ENCODE measurements around the gene TMEM14B. TPM values are rescaled to one million over a fixed set of nuclear protein-coding genes. Genes with fewer than 3 reads are reported as not detected.
"Not testable (repeated sequence)": the region's sequence is repeated elsewhere in the genome, so short reads cannot be mapped to it uniquely, and the experiment has no call there.

Gene TMEM14B
- total RNA-seq (2012; rRNA removed), result 85.9 and 103 TPM in 2 replicates

DNA sequence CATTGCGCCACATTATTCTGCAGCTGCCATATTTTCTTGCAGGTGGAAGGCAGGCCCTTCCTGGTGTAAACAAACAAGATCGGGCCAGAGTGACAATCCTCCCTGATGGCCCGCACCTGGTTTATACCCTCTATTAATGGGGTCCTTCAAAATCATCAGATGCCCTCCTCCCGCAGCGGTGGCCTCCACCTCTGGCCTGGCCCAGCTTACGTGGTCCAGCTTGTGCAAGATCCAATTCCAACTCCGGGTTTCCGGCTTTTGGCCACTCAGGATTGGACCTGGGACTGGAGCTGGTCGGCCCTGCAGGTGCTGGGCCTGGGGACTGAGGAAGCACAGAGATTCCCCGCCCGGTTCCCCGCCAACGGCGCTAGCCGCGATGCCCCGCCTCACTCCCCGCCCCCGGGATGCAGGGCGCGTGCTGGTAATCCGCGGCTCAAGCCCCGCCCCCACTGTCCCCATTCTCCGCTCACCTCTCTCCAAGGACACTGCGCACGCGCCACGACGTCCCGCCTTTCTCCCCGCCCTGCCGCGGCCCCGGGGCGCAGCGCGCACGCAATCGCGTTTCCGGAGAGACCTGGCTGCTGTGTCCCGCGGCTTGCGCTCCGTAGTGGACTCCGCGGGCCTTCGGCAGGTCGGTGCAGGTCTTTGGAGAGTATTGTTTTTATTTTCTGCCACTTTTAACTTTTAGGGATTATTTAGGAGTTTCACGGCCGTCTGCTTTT is at the start of gene TMEM14B:
Gene TMEM14B, plus strand, starts transcription at position 555 of the 722 bp plus-strand sequence. CDS start 1,441 bp downstream, outside the sequence.
- Histone ChIP-seq H3K27me3 (ENCODE audit: control insufficient read depth, insufficient read depth, low read length) (no peaks in the 10 kb centered on the region), H3K9ac (ENCODE audit: low read depth, low read length) (peak within 1 kb of the TSS; percentile 87), H3K4me3 (ENCODE audit: low read length) (peak within 1 kb of the TSS; percentile 79), H3K9me3 (replicated peaks; ENCODE audit: low read length) (no peaks in the 10 kb centered on the region), H3K36me3 (ENCODE audit: insufficient read depth, low read length) (peaks cover 19% of the 10 kb centered on the region), H3K4me1 (ENCODE audit: control insufficient read depth, insufficient read depth, low read length) (peaks cover 17% of the 10 kb centered on the region), H3K4me2 (ENCODE audit: low read length) (peak within 1 kb of the TSS; percentile 80)

DNA sequence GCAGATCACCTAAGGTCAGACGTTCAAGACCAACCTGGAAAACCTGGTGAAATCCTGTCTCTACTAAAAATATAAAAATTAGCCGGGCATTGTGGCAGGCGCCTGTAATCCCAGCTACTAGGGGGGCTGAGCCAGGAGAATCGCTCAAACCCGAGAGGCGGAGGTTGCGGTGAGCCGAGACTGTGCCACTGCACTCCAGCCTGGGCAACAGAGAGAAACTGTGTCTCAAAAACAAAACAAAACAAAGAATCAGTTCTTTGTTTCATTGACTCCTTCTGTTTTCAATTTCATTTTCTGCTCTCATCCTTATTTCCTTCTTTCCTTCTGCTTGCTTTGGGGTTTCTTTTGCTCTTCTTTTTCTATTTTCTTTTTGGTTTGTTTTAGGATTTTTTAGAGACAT is 33.6 kb upstream of the TMEM14B start:
- H3K4me3 ChIP-seq (ENCODE audit: low read length), result no peak overlapping the region
- H3K9ac ChIP-seq (ENCODE audit: low read depth, low read length), result no peak overlapping the region
- no peaks in the 10 kb centered on the region for H3K27me3 ChIP-seq (ENCODE audit: control insufficient read depth, insufficient read depth, low read length)
- H3K4me2 ChIP-seq (ENCODE audit: low read length), result no peak overlapping the region
- peaks cover 12% of the 10 kb centered on the region for H3K36me3 ChIP-seq (ENCODE audit: insufficient read depth, low read length)
- H3K9me3 ChIP-seq (replicated peaks; ENCODE audit: low read length), result peaks cover under 1% of the 10 kb centered on the region
- H3K4me1 ChIP-seq (ENCODE audit: control insufficient read depth, insufficient read depth, low read length), result no peaks in the 10 kb centered on the region

DNA sequence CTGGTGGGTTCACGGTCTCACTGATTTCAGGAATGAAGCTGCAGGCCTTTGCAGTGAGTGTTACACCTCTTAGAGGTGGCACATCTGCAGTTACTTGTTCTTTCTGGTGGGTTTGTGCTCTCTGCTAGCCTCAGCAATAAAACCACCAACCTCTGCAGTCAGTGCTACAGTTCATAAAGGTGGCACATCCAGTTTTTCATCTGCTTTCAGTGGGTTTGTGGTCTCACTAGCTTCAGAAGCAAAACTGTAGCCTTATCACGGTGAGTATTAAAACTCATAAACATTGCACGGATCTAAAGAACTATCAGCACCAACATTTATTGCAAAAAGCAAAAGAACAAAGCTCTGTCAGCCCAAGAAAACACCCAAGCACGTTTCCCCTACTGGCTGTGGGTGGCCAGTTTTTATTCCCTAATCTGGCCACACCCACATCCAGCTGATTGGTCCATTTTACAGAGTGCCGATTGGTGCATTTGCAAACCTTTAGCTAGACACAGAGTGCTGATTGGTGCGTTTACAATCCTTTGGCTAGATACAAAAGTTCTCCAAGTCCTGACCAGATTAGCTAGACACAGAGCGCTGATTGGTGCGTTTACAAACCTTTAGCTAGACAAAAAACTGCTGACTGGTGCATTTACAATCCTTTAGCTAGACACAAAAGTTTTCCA is 28.2 kb upstream of the TMEM14B start:
- Histone ChIP-seq H3K4me2 (ENCODE audit: low read length) (peak overlapping the region; percentile 91), H3K27me3 (ENCODE audit: control insufficient read depth, insufficient read depth, low read length) (no peaks in the 10 kb centered on the region), H3K36me3 (ENCODE audit: insufficient read depth, low read length) (no peaks in the 10 kb centered on the region), H3K9me3 (replicated peaks; ENCODE audit: low read length) (peaks cover 4% of the 10 kb centered on the region), H3K4me3 (ENCODE audit: low read length) (peak overlapping the region; percentile 77), H3K9ac (ENCODE audit: low read depth, low read length) (peak overlapping the region; percentile 79), H3K4me1 (ENCODE audit: control insufficient read depth, insufficient read depth, low read length) (peaks cover 17% of the 10 kb centered on the region)

GRCh38 chr6:10719964-10720264 is 27.7 kb upstream of the TMEM14B start:
- Histone ChIP-seq H3K4me2 (ENCODE audit: low read length) (peak overlapping the region; percentile 91), H3K4me3 (ENCODE audit: low read length) (peak overlapping the region; percentile 77), H3K27me3 (ENCODE audit: control insufficient read depth, insufficient read depth, low read length) (no peaks in the 10 kb centered on the region), H3K4me1 (ENCODE audit: control insufficient read depth, insufficient read depth, low read length) (peaks cover 18% of the 10 kb centered on the region), H3K36me3 (ENCODE audit: insufficient read depth, low read length) (peaks cover 4% of the 10 kb centered on the region), H3K9ac (ENCODE audit: low read depth, low read length) (peak overlapping the region; percentile 79), H3K9me3 (replicated peaks; ENCODE audit: low read length) (peaks cover 4% of the 10 kb centered on the region)

- Histone ChIP-seq H3K36me3 (ENCODE audit: insufficient read depth, low read length) (peaks cover 8% of the 10 kb centered on the region), H3K9ac (ENCODE audit: low read depth, low read length) (peak overlapping the region; percentile 79), H3K4me2 (ENCODE audit: low read length) (peak overlapping the region; percentile 91), H3K27me3 (ENCODE audit: control insufficient read depth, insufficient read depth, low read length) (no peaks in the 10 kb centered on the region), H3K9me3 (replicated peaks; ENCODE audit: low read length) (peaks cover 4% of the 10 kb centered on the region), H3K4me3 (ENCODE audit: low read length) (peak overlapping the region; percentile 77), H3K4me1 (ENCODE audit: control insufficient read depth, insufficient read depth, low read length) (peaks cover 18% of the 10 kb centered on the region)
Observed at GRCh38 chr6:10720265-10720959, 27.2 kb upstream of the TMEM14B start.

DNA sequence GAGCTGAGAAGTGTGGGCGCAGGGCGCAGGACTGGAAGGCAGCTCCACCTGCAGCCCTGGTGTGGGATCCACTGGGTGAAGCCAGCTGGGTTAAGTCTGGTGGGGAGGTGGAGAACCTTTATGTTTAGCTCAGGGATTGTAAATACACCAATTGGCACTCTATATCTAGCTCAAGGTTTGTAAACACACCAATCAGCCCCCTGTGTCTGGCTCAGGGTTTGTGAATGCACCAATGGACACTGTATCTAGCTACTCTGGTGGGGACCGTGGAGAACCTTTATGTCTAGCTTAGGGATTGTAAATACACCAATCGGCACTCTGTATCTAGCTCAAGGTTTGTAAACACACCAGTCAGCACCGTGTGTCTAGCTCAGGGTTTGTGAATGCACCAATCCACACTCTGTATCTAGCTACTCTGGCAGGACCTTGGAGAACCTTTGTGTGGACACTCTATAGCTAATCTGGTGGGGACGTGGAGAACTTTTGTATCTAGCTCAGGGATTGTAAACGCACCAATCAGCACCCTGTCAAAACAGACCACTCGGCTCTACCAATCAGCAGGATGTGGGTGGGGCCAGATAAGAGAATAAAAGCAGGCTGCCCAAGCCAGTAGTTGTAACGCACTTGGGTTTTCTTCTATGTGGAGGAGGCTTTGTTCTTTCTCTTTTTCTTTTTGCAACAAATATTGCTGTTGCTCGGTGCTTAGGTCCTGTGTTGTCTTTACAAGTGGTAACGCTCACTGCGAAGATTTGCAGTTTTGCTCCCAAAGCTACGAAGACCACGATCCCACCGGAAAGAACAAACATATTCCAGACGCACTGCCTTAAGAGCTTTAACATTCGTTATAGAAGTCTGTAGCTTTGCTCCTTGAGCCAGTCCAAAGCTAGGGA is 26.4 kb upstream of the TMEM14B start:
- peaks cover 13% of the 10 kb centered on the region for H3K36me3 ChIP-seq (ENCODE audit: insufficient read depth, low read length)
- peak overlapping the region; percentile 79 for H3K9ac ChIP-seq (ENCODE audit: low read depth, low read length)
- H3K4me1 ChIP-seq (ENCODE audit: control insufficient read depth, insufficient read depth, low read length), result peaks cover 18% of the 10 kb centered on the region
- H3K9me3 ChIP-seq (replicated peaks; ENCODE audit: low read length); H3K27me3 ChIP-seq (ENCODE audit: control insufficient read depth, insufficient read depth, low read length): not testable (repeated sequence)
- H3K4me2 ChIP-seq (ENCODE audit: low read length), result peak overlapping the region; percentile 91
- peak overlapping the region; percentile 77 for H3K4me3 ChIP-seq (ENCODE audit: low read length)

- H3K9ac ChIP-seq (ENCODE audit: low read depth, low read length), result peak overlapping the region; percentile 97
- H3K4me1 ChIP-seq (ENCODE audit: control insufficient read depth, insufficient read depth, low read length), result peaks cover 18% of the 10 kb centered on the region
- peak overlapping the region; percentile 84 for H3K4me3 ChIP-seq (ENCODE audit: low read length)
- H3K27me3 ChIP-seq (ENCODE audit: control insufficient read depth, insufficient read depth, low read length), result no peaks in the 10 kb centered on the region
- peaks cover 14% of the 10 kb centered on the region for H3K36me3 ChIP-seq (ENCODE audit: insufficient read depth, low read length)
- H3K9me3 ChIP-seq (replicated peaks; ENCODE audit: low read length), result peaks cover 4% of the 10 kb centered on the region
- peak overlapping the region; percentile 96 for H3K4me2 ChIP-seq (ENCODE audit: low read length)
Observed at GRCh38 chr6:10721850-10722569, 25.6 kb upstream of the TMEM14B start.

GRCh38 chr6:10722570-10722819 is 25.1 kb upstream of the TMEM14B start:
- peaks cover 4% of the 10 kb centered on the region for H3K9me3 ChIP-seq (replicated peaks; ENCODE audit: low read length)
- H3K4me2 ChIP-seq (ENCODE audit: low read length), result peak overlapping the region; percentile 96
- peak overlapping the region; percentile 97 for H3K9ac ChIP-seq (ENCODE audit: low read depth, low read length)
- peak overlapping the region; percentile 84 for H3K4me3 ChIP-seq (ENCODE audit: low read length)
- H3K36me3 ChIP-seq (ENCODE audit: insufficient read depth, low read length), result peaks cover 15% of the 10 kb centered on the region
- H3K27me3 ChIP-seq (ENCODE audit: control insufficient read depth, insufficient read depth, low read length), result no peaks in the 10 kb centered on the region
- H3K4me1 ChIP-seq (ENCODE audit: control insufficient read depth, insufficient read depth, low read length), result peaks cover 18% of the 10 kb centered on the region

GRCh38 chr6:10722820-10723566 is 24.6 kb upstream of the TMEM14B start, which contains the start of gene TMEM14C:
Gene TMEM14C, plus strand, starts transcription at chr6:10723070. Its CDS starts 1,544 bp downstream, at chr6:10724614.
- peaks cover 18% of the 10 kb centered on the region for H3K4me1 ChIP-seq (ENCODE audit: control insufficient read depth, insufficient read depth, low read length)

GRCh38 chr6:10723567-10723881 is 24.1 kb upstream of the TMEM14B start:
- peak overlapping the region; percentile 84 for H3K4me3 ChIP-seq (ENCODE audit: low read length)
- peaks cover 4% of the 10 kb centered on the region for H3K9me3 ChIP-seq (replicated peaks; ENCODE audit: low read length)
- no peaks in the 10 kb centered on the region for H3K27me3 ChIP-seq (ENCODE audit: control insufficient read depth, insufficient read depth, low read length)
- H3K4me1 ChIP-seq (ENCODE audit: control insufficient read depth, insufficient read depth, low read length), result peaks cover 18% of the 10 kb centered on the region
- peak overlapping the region; percentile 97 for H3K9ac ChIP-seq (ENCODE audit: low read depth, low read length)
- peaks cover 19% of the 10 kb centered on the region for H3K36me3 ChIP-seq (ENCODE audit: insufficient read depth, low read length)
- peak overlapping the region; percentile 96 for H3K4me2 ChIP-seq (ENCODE audit: low read length)

More at GRCh38 chr6:10722820-10723566, 24.6 kb upstream of the TMEM14B start, which contains the start of gene TMEM14C:
- H3K36me3 ChIP-seq (ENCODE audit: insufficient read depth, low read length), result peaks cover 19% of the 10 kb centered on the region
- H3K4me3 ChIP-seq (ENCODE audit: low read length), result peak within 1 kb of the TSS; percentile 84
- peak within 1 kb of the TSS; percentile 97 for H3K9ac ChIP-seq (ENCODE audit: low read depth, low read length)
- no peaks in the 10 kb centered on the region for H3K27me3 ChIP-seq (ENCODE audit: control insufficient read depth, insufficient read depth, low read length)
- peak within 1 kb of the TSS; percentile 96 for H3K4me2 ChIP-seq (ENCODE audit: low read length)
- peaks cover 4% of the 10 kb centered on the region for H3K9me3 ChIP-seq (replicated peaks; ENCODE audit: low read length)

All from skeletal muscle satellite cell (primary cell).